ENCODE results near the gene AXL.

DNA sequence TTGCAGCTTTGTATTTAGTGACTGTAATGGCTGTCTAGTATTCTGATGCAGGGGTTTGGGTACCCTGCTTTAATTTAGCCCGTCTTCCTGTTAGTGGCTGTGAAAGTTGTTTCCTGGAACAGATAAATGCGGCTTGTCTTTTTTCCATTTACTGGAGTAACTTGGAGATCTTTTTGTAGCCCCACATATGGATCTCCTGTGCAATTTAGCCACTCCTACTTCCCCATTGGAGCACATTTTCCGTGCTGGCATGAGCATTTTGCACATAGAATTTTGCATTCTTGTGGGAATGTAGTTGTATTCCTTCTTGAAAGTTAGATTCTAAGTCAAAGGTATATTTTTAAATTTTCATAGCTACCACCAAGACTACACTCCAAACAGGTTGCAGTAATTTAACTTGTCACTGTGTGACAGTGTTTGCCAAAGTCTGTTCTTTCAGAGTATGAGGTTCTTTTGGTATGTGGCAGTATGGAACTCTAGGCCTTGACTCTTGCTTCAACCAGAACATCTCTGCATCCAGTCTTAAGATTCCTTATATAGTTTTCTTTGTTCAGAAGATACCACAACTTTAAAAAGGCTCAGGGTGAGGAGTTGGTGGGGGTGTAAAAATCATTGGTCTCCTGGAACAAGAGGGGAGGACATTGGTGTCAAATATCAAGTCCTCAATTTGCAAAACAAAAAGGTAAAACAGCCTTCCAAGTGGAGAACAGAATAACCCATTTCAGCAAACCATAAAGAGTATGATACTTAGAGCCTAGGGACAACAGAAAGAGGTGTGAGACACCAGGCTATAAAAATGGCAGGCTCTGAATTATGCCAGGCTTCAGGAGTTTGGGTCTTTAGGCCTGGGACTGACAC is 69.9 kb downstream of the AXL start:
- TF ChIP-seq MAX (IDR thresholded peaks at IDR 0.05): no peak
- no peak for TF ChIP-seq CREB1 (IDR thresholded peaks at IDR 0.05; ENCODE audit: low read depth)
- TF ChIP-seq CEBPB (IDR thresholded peaks at IDR 0.05): no peak
- no peak for TF ChIP-seq FOXM1 (IDR thresholded peaks at IDR 0.05; ENCODE audit: borderline replicate concordance, low read depth)
- no peak for TF ChIP-seq EGR1 (IDR thresholded peaks at IDR 0.05)
- no peak for TF ChIP-seq ZBTB7A (IDR thresholded peaks at IDR 0.05; ENCODE audit: low read depth)
- TF ChIP-seq RAD21 (IDR thresholded peaks at IDR 0.05; ENCODE audit: low read depth): no peak
- no peak for TF ChIP-seq TAF1 (IDR thresholded peaks at IDR 0.05; ENCODE audit: low read depth)
- no peak for TF ChIP-seq EP300 (IDR thresholded peaks at IDR 0.05; ENCODE audit: borderline replicate concordance)
- TF ChIP-seq USF1 (IDR thresholded peaks at IDR 0.05): no peak
- no peak for TF ChIP-seq REST (IDR thresholded peaks at IDR 0.05; ENCODE audit: low read depth)
- no peak for TF ChIP-seq TCF12 (IDR thresholded peaks at IDR 0.05; ENCODE audit: low read depth)
- TF ChIP-seq TEAD4 (IDR thresholded peaks at IDR 0.05): no peak
